Duodenal mucosa (tissue), 2 donors: ENCODE data around the gene KCNE3.

Experiments
- H3K27ac ChIP-seq: one replicate; pipeline ENCODE4 v1.7.0; 2013; ENCODE audit warnings: low read depth, low read length
- H3K27me3 ChIP-seq, 2 donors: one replicate each; pipeline ENCODE4 v1.7.0; 2013; ENCODE audit warnings: low read length in 2 of 2, control low read depth in 1 of 2; ENCODE audit not compliant: insufficient read depth in 2 of 2, control insufficient read depth in 1 of 2
- H3K36me3 ChIP-seq, 2 donors: one replicate each; pipeline ENCODE4 v1.7.0; 2013; ENCODE audit warnings: low read length in 2 of 2, control low read depth in 1 of 2; ENCODE audit not compliant: insufficient read depth in 2 of 2, control insufficient read depth in 1 of 2
- H3K4me1 ChIP-seq, 2 donors: one replicate each; pipeline ENCODE4 v1.7.0; 2013; ENCODE audit warnings: low read length in 2 of 2, control low read depth in 1 of 2; ENCODE audit not compliant: insufficient read depth in 2 of 2, control insufficient read depth in 1 of 2
- H3K4me3 ChIP-seq, 2 donors: one replicate each; pipeline ENCODE4 v1.7.0; 2013; ENCODE audit warnings: low read length in 2 of 2, low read depth in 1 of 2
- H3K9ac ChIP-seq, 2 donors: one replicate each; pipeline ENCODE4 v1.7.0; 2013; ENCODE audit warnings: low read length in 2 of 2, low read depth in 1 of 2
- H3K9me3 ChIP-seq, 2 donors: one replicate each; pipeline ENCODE4 v1.7.0; 2013; ENCODE audit warnings: low read length in 2 of 2, control low read depth in 1 of 2; ENCODE audit not compliant: control insufficient read depth in 1 of 2

Gene KCNE3

DNA sequence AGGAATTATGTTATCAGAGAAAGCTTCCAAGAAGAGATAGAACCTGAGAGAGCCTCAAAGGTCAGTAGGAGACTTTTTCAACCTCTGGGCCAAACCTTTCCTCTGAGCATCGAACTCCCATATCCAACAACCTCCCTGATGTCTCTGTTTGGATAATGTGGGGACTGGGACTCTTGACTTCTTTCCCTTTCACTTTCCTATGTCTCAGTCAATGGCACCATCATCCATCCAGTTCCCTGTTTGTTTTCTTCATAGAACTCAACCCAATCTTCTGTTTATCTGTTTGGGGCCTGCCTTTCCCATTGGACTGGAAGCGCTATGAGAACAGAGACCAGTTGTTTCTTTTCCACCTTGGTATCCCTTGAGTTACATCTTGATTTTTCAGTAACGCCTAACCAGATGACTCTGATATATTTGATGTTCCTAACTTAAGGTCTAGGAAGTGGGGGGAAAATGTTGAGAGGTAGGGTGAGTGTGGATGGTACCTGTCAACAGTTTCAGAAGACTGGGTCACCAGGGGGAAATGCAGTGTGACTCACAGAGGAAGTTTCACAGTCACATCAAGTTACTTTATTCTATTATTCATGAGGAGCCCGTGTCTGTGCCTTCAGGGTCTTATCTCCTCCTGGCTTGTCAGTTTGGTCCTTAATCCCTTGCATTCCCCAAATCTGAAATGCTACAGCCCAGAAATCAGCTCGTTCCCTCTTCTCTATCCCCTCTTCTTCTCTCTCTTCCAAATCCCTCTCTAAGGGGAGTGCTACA, 4.5 kb upstream of the KCNE3 start:
- H3K27me3 ChIP-seq: no peaks in the 10 kb centered on the region
- H3K4me3 ChIP-seq: no peak overlapping the region
- no peak overlapping the region for H3K27ac ChIP-seq
- peaks cover 6 to 7% of the 10 kb centered on the region in 2 donors for H3K4me1 ChIP-seq
- no peaks in the 10 kb centered on the region for H3K9me3 ChIP-seq
- no peak overlapping the region for H3K9ac ChIP-seq
- H3K36me3 ChIP-seq: no peaks in the 10 kb centered on the region

- H3K9me3 ChIP-seq: no peaks in the 10 kb centered on the region
These were observed 3.7 kb upstream of the KCNE3 start for GRCh38 chr11:74471037-74471436.

GRCh38 chr11:74470526-74470925, 3.2 kb upstream of the KCNE3 start:
- Histone ChIP-seq H3K4me1 (peaks cover 7 to 12% of the 10 kb centered on the region in 2 donors), H3K36me3 (no peaks in the 10 kb centered on the region), H3K9me3 (no peaks in the 10 kb centered on the region), H3K27me3 (no peaks in the 10 kb centered on the region), H3K9ac (no peak overlapping the region), H3K27ac (no peak overlapping the region), H3K4me3 (no peak overlapping the region)

More at GRCh38 chr11:74471037-74471436, 3.7 kb upstream of the KCNE3 start:
- Histone ChIP-seq H3K4me3 (no peak overlapping the region), H3K9ac (no peak overlapping the region), H3K36me3 (no peaks in the 10 kb centered on the region), H3K27ac (no peak overlapping the region), H3K27me3 (no peaks in the 10 kb centered on the region), H3K4me1 (peaks cover 7% of the 10 kb centered on the region in 2 donors)

GRCh38 chr11:74468936-74469335, 1.6 kb upstream of the KCNE3 start:
- Histone ChIP-seq H3K27ac (no peak overlapping the region), H3K9me3 (no peaks in the 10 kb centered on the region), H3K36me3 (peaks cover 0 to 7% of the 10 kb centered on the region in 2 donors), H3K27me3 (no peaks in the 10 kb centered on the region), H3K4me1 (peaks cover 12 to 28% of the 10 kb centered on the region in 2 donors), H3K9ac (no peak overlapping the region), H3K4me3 (no peak overlapping the region)

GRCh38 chr11:74468521-74468920, 1.2 kb upstream of the KCNE3 start:
- no peak overlapping the region for H3K9ac ChIP-seq

GRCh38 chr11:74468058-74468457, 709 bp upstream of the KCNE3 start:
- Histone ChIP-seq H3K36me3 (peaks cover 6 to 14% of the 10 kb centered on the region in 2 donors), H3K4me1 (peaks cover 20 to 36% of the 10 kb centered on the region in 2 donors), H3K27me3 (no peaks in the 10 kb centered on the region), H3K27ac (no peak overlapping the region), H3K4me3 (peak overlapping the region in 1 of 2 donors; percentile 91), H3K9ac (peak overlapping the region; percentile 75 to 84), H3K9me3 (no peaks in the 10 kb centered on the region)

More at GRCh38 chr11:74468521-74468920, 1.2 kb upstream of the KCNE3 start:
- no peaks in the 10 kb centered on the region for H3K9me3 ChIP-seq
- no peak overlapping the region for H3K27ac ChIP-seq
- no peak overlapping the region for H3K4me3 ChIP-seq
- peaks cover 16 to 32% of the 10 kb centered on the region in 2 donors for H3K4me1 ChIP-seq
- peaks cover 4 to 10% of the 10 kb centered on the region in 2 donors for H3K36me3 ChIP-seq
- no peaks in the 10 kb centered on the region for H3K27me3 ChIP-seq

- peaks cover 44 to 60% of the 10 kb centered on the region in 2 donors for H3K4me1 ChIP-seq
- peaks cover 16 to 31% of the 10 kb centered on the region in 2 donors for H3K36me3 ChIP-seq
- peak overlapping the region; percentile 19 to 84 for H3K9ac ChIP-seq
- H3K4me3 ChIP-seq: peak overlapping the region; percentile 86 to 91
- no peak overlapping the region for H3K27ac ChIP-seq
- H3K27me3 ChIP-seq: no peaks in the 10 kb centered on the region
- no peaks in the 10 kb centered on the region for H3K9me3 ChIP-seq
These were observed 2.0 kb downstream of the KCNE3 start for GRCh38 chr11:74465291-74465708.

DNA sequence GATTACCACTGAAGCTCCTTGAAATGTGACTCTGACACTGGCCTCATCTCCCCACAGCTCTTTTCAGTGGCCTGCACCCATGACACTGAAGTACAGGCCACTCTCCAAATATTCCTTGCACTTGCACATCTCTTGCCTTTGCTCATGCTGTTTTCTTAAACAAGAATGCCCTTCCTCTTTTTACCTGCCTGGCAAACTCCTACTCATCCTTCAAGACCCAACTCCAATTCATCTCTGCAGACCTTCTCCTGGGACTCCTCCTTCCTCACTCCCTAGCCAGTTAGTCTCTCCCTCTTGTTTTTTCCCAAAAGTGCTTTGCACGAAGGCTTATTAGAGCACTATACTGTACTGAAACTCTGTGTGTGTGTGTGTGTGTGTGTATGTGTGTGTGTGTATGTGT, 2.6 kb downstream of the KCNE3 start:
- H3K4me1 ChIP-seq: peaks cover 50 to 64% of the 10 kb centered on the region in 2 donors
- H3K9me3 ChIP-seq: no peaks in the 10 kb centered on the region
- H3K36me3 ChIP-seq: peaks cover 21 to 36% of the 10 kb centered on the region in 2 donors
- no peaks in the 10 kb centered on the region for H3K27me3 ChIP-seq
- H3K4me3 ChIP-seq: peak overlapping the region; percentile 86 to 91
- no peak overlapping the region for H3K27ac ChIP-seq
- H3K9ac ChIP-seq: peak overlapping the region in 1 of 2 donors; percentile 19

DNA sequence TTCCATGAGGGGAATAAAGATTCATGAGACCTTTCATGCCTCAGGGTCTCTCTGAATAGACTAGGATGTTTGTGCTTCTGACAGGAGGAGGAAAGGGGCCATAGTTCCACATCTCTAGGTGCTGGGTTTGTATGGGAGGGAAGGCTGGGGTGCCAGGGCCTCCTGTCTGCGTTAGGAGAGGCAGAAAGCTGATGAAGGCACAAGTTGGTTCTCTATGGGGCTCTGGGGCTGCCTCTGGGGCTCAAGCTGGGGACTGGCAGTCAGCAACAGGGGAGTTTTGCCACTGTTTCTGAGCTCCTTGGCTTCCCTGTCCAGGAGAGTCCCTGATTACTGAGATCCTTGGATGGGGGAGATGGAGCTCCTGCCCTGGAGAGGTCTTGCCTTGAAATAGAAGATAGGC, 4.1 kb downstream of the KCNE3 start:
- Histone ChIP-seq H3K4me3 (peak overlapping the region in 1 of 2 donors; percentile 91), H3K9me3 (no peaks in the 10 kb centered on the region), H3K4me1 (peaks cover 53 to 67% of the 10 kb centered on the region in 2 donors), H3K27ac (no peak overlapping the region), H3K9ac (peak overlapping the region in 1 of 2 donors; percentile 0), H3K36me3 (peaks cover 23 to 48% of the 10 kb centered on the region in 2 donors), H3K27me3 (no peaks in the 10 kb centered on the region)

DNA sequence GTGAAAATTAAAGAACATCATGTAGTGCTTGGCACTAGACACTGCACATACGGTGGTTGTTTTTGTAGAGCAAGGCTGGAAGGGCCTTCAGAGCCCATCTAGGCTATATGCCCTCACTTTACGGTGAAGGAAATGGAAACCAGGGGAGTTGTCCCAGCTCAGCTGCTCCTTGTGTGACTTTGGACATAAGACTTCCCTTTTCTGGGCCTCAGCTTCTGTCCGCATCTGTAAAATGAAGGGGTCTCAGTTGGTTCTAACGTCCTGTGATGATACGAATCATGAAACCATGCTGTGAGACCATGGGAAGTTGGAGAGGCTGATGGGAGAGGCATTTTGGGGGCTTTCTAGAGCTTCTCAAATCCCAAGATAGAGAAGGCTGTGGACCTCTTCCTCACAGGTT, 4.7 kb downstream of the KCNE3 start:
- Histone ChIP-seq H3K36me3 (peaks cover 23 to 54% of the 10 kb centered on the region in 2 donors), H3K4me3 (peak overlapping the region; percentile 34 to 61), H3K27ac (peak overlapping the region; percentile 28), H3K4me1 (peaks cover 53 to 62% of the 10 kb centered on the region in 2 donors), H3K9me3 (no peaks in the 10 kb centered on the region), H3K9ac (peak overlapping the region; percentile 15 to 59), H3K27me3 (no peaks in the 10 kb centered on the region)
